H1 (cell line): ENCODE data around the gene NKD2. TPM values are rescaled to one million over a fixed set of nuclear protein-coding genes. Genes with fewer than 3 reads are reported as not detected.

Experiments used
- CBX8 ChIP-seq: fragments of 300-800, 300-1000 bp; sonication (generic); IDR thresholded peaks from 2 replicates; pipeline ENCODE4 v1.7.1; 2016; ENCODE audit warnings: low read depth, low read length, borderline replicate concordance
- GTF2F1 ChIP-seq: IDR thresholded peaks from 2 replicates; pipeline ENCODE4 v1.6.1; 2012; ENCODE audit warnings: low read depth, low read length, improper control_type of control experiment, borderline replicate concordance
- TAF1 ChIP-seq: IDR thresholded peaks from 2 replicates; pipeline ENCODE4 v1.6.1; 2011; ENCODE audit warnings: mild to moderate bottlenecking, low read depth, low read length
- ZNF274 ChIP-seq: IDR thresholded peaks from 2 replicates; pipeline ENCODE4 v1.7.0; 2012; ENCODE audit warnings: low read length, borderline replicate concordance; ENCODE audit errors: extremely low read depth
- polyA plus RNA-seq, 7 experiments: library from polyadenylated mRNA; depleted of rRNA in 3 of 7; stranded (reverse) in 5 of 7; unstranded in 2 of 7; fragments of >200 nt in 5 of 7; fragments of 200-250 nt in 2 of 7; gene quantifications; 1 replicate in 5 of 7; 2 replicates in 1 of 7; 4 replicates in 1 of 7; pipeline versions ENCODE4 v1.2.1 to v1.2.3, GENCODE V29; 2011 to 2013; ENCODE audit warnings: missing spikeins in 2 of 7, mixed read lengths in 2 of 7
- total RNA-seq: library from RNA; stranded (reverse); fragmentation: NEBNext Ultra II Directional; extraction: Animal tissue kit (Norgen Biotek cat#: 25700); gene quantifications from 2 replicates; pipeline ENCODE4 v1.2.1, GENCODE V29; 2021
- TF ChIP-seq, protein P1 (sequence below): IDR thresholded peaks from 2 replicates; pipeline ENCODE4 v1.6.1; 2012; ENCODE audit warnings: low read length, inconsistent platforms
- TF ChIP-seq, protein P2 (sequence below): IDR thresholded peaks from 2 replicates; pipeline ENCODE4 v1.6.1; 2012; ENCODE audit warnings: inconsistent platforms

NKD2 gene
- total and polyA plus RNA-seq, 2 of the 8 experiments (the other 6 are each of a cell fraction or from before 2014, with no cell fraction given): 5.5 to 7.9 TPM

DNA sequence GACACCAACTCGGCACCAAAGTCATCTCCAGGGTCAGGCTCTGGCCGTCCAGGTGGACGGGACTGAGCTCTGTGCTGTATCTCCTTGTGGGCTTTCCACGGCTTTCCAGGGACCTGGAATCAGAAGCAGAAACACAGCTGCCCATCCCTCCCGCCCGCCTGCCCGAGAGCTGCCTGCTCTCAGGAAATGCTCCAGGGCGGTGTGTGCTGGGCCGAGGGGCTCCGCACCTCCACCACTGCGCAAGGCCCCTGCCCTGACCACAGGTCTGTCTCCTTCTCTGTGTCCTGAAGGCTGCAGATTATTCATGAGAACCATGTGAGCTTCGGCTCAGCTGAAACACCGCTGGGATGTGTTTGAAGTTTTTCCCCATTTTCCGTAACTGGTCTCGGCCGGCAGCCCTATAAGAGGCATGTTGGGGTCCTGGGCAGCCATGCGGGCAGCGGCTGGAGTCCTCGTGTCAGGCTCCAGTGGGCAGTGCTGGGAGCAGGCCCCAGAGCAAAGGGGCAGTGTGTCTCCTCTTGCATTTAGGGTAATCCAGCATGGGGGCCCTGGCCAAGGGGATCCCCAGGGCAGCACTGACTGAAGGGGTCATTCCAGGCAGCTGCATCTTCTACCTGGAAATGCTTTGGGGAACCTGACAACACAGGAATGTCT is 22.8 kb downstream of the NKD2 start (continued):
- TF ChIP-seq, protein P1, sequence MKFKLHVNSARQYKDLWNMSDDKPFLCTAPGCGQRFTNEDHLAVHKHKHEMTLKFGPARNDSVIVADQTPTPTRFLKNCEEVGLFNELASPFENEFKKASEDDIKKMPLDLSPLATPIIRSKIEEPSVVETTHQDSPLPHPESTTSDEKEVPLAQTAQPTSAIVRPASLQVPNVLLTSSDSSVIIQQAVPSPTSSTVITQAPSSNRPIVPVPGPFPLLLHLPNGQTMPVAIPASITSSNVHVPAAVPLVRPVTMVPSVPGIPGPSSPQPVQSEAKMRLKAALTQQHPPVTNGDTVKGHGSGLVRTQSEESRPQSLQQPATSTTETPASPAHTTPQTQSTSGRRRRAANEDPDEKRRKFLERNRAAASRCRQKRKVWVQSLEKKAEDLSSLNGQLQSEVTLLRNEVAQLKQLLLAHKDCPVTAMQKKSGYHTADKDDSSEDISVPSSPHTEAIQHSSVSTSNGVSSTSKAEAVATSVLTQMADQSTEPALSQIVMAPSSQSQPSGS: no peak
- no peak for TF ChIP-seq TAF1
- TF ChIP-seq CBX8: no peak
- TF ChIP-seq, protein P2, sequence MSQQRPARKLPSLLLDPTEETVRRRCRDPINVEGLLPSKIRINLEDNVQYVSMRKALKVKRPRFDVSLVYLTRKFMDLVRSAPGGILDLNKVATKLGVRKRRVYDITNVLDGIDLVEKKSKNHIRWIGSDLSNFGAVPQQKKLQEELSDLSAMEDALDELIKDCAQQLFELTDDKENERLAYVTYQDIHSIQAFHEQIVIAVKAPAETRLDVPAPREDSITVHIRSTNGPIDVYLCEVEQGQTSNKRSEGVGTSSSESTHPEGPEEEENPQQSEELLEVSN: no peak
- no peak for TF ChIP-seq GTF2F1
- TF ChIP-seq ZNF274: no peak
